ENCODE results near the gene VASP.

VASP gene

DNA sequence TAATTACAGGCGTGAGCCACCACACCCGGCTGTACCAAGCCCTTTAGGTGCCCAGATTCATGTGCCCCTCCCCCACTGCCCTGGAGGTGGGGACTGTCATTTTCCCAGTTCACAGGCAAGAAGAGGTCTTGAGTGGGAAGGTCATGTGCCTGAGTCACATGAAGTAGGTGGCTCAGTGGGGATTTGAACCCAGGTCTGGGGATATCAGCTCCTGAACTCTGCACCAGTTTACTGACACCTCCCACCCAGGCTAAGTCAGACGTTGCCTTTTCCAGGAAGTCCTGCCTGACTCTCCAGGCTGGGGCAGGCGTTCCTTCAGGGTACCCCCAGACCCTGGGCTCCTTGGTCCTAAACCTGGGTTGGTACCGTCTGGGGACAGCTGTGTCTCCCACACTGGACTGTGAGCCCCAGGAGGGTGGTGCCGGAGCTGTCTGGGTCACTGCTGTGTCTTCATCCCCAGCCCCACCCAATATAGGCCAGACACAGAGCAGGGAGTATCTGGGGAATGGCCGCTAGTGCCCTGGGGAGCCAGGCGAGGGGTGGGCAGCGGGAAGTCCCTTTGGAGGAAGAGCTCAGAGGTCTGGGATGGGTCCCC is 8.6 kb downstream of the VASP start:
- no peak for DNase-seq (ENCODE audit: low spot score)

GRCh38 chr19:45517238-45517637 is 10.0 kb downstream of the VASP start:
- DNase-seq (ENCODE audit: low spot score) = no peak

DNA sequence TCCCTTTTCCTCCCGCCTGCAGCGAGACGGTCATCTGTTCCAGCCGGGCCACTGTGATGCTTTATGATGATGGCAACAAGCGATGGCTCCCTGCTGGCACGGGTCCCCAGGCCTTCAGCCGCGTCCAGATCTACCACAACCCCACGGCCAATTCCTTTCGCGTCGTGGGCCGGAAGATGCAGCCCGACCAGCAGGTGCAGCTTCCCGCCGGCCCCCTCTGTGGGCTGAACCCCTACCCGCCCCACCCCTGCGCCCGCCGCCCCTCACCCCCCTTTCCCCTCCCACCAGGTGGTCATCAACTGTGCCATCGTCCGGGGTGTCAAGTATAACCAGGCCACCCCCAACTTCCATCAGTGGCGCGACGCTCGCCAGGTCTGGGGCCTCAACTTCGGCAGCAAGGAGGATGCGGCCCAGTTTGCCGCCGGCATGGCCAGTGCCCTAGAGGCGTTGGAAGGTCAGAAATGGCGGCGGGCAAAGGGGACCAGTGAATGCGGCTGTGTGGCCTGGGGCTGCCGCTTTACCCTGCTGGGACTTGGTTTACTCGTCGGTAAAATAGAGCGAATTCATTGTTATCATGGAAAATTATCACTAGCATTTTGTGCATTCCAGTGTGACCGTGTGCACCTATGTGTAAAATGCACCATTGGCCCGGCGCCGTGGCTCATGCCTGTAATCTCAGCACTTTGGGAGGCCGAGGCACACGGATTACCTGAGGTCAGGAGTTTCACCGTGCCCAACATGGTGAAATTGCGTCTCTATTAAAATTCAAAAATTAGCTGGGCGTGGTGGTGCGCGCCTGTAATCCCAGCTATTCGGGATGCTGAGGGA is 10.6 kb downstream of the VASP start:
- no peak for DNase-seq (ENCODE audit: low spot score)

DNA sequence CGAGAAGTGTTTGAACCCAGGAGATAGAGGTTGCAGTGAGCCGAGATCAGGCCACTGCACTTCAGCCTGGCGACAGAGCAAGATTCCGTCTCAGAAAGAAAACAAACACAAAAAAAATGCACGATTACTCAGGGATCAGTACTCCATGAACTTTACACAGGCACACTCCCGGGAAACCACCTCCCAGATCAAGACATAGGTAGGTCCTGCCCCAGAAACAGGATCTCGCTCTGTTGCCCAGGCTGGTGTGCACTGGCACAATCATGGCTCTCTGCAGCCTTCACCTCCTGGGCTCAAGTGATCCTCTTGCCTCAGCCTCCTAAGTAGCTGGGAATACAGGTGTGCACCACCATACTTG is 11.2 kb downstream of the VASP start:
- DNase-seq (ENCODE audit: low spot score) = no peak

DNA sequence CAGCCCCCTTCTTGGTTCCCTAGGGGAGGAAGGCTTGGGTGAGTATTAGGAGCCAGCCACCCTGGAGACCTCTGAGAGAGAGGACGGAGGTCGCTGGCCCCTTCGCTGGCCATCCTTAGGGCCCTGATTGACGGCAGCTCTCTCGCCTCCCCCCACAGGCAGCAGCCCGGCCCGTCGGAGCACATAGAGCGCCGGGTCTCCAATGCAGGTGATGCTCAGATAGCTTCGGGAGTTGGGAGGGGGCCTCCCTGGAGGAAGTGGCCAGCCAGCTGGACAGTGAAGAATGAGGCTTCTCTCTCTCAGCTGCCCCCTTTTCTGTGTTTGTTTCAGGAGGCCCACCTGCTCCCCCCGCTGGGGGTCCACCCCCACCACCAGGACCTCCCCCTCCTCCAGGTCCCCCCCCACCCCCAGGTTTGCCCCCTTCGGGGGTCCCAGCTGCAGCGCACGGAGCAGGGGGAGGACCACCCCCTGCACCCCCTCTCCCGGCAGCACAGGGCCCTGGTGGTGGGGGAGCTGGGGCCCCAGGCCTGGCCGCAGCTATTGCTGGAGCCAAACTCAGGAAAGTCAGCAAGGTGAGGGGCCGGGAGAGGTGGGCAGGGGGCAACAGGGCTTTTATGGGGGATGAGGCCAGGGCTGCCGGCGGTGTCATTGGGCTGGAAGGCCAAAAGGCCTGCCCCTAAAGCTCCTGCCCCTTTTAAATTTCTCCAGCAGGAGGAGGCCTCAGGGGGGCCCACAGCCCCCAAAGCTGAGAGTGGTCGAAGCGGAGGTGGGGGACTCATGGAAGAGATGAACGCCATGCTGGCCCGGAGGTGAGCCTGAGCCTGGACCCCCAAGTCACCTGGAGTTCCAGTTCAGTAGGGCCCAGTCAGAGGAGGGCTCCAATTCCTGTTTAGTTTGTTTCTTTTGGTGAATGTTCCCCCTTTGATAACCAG is 15.0 kb downstream of the VASP start:
- no peak for DNase-seq (ENCODE audit: low spot score)

DNA sequence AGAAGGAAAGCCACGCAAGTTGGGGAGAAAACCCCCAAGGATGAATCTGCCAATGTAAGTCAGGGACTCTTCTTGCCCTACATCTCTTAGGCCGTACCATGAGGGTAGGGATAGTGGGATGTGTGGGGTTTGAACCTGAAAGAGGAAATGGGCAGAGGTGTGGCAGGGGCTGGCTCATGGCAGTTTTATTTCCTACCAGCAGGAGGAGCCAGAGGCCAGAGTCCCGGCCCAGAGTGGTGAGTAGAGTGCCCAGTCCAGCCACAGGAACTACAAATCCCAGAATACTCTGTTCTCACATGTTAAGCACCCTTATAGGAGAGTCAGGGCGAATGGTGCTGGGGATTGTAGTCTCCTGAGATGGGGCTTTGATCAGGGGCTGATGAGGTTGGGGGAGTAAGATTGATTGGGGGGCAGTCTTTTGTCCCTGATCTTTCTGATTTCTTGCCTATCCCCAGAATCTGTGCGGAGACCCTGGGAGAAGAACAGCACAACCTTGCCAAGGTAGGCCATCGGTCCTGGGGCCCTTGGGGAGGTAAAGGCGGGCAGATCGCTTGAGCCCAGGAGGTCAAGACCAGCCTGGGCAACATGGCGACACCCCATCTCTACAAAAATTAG is 16.5 kb downstream of the VASP start:
- DNase-seq (ENCODE audit: low spot score) = peak; percentile 82

- DNase-seq (ENCODE audit: low spot score) = no peak
Measured at GRCh38 chr19:45524575-45525129, 17.4 kb downstream of the VASP start.

DNA sequence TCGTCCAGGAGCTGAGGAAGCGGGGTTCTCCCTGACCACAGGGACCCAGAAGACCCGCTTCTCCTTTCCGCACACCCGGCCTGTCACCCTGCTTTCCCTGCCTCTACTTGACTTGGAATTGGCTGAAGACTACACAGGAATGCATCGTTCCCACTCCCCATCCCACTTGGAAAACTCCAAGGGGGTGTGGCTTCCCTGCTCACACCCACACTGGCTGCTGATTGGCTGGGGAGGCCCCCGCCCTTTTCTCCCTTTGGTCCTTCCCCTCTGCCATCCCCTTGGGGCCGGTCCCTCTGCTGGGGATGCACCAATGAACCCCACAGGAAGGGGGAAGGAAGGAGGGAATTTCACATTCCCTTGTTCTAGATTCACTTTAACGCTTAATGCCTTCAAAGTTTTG is 18.9 kb downstream of the VASP start:
- DNase-seq (ENCODE audit: low spot score) = no peak

- DNase-seq (ENCODE audit: low spot score) = no peak
Measured at GRCh38 chr19:45526971-45527370, 19.7 kb downstream of the VASP start.

DNA sequence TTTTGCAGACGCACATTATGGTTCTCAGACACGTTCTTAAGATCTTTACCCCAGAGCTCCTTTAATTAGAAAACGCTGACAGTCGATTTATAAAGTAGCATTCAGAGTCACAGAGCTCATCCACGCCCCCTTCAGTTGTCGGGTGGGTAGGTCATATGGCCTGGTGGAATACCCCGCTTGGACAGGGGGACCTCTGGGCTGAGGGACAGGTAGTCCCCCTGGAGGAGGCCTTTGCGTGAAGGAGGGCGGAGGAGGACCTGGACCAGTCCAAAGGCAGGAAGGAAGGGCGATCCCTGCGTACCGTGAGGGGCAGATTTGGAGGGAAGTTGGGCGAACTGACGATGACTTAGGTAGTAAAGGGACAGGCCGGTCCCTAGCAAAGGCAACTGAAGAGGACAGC is 20.5 kb downstream of the VASP start:
- no peak for DNase-seq (ENCODE audit: low spot score)

GRCh38 chr19:45528149-45528743 is 21.0 kb downstream of the VASP start:
- DNase-seq (ENCODE audit: low spot score) = no peak

- no peak for DNase-seq (ENCODE audit: low spot score)
Measured at GRCh38 chr19:45528744-45529419, 21.6 kb downstream of the VASP start.

GRCh38 chr19:45529420-45529785 is 22.1 kb downstream of the VASP start:
- no peak for DNase-seq (ENCODE audit: low spot score)

DNA sequence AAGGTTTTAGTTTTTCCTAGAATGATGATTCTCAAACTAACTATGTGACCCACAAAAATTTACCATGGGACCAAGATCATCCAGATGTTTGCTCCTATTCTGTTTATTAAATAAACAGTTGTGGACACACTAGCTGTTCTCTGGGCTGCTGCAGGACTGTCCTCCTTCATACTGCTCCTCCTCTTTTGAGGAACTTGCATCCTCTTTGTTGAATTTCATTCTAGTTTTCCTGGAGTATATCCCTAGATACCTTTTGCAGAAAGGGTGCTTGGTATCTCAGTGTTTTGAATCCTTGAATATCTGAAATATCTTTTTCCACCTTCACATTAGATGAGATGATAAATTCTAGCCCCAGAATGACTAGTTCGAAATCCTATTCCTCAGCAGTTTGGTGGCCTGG is 24.1 kb downstream of the VASP start:
- no peak for DNase-seq (ENCODE audit: low spot score)

GRCh38 chr19:45539459-45539858 is 32.2 kb downstream of the VASP start:
- no peak for DNase-seq (ENCODE audit: low spot score)

DNA sequence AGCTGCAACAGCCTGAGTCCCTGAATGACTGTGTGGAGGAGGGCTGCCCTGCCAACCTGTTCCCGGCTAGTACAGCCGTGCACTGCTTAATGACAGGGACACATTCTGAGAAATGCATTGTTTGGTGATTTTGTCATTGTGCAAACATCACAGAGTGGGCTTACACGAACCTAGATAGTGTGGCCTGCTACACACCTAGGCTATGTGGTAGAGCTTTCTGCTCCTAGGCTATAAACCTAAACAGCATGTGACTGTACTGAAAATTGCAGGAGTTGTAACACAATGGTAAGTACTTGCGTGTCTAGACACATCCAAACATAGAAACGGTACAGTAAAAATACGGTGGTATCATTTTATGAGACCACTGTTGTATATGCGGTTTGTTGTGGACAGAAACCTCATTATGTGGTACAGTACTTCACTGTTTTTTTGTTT is 35.0 kb downstream of the VASP start:
- DNase-seq (ENCODE audit: low spot score) = no peak

- DNase-seq (ENCODE audit: low spot score) = no peak
Measured at GRCh38 chr19:45547211-45547770, 40.0 kb downstream of the VASP start.

DNA sequence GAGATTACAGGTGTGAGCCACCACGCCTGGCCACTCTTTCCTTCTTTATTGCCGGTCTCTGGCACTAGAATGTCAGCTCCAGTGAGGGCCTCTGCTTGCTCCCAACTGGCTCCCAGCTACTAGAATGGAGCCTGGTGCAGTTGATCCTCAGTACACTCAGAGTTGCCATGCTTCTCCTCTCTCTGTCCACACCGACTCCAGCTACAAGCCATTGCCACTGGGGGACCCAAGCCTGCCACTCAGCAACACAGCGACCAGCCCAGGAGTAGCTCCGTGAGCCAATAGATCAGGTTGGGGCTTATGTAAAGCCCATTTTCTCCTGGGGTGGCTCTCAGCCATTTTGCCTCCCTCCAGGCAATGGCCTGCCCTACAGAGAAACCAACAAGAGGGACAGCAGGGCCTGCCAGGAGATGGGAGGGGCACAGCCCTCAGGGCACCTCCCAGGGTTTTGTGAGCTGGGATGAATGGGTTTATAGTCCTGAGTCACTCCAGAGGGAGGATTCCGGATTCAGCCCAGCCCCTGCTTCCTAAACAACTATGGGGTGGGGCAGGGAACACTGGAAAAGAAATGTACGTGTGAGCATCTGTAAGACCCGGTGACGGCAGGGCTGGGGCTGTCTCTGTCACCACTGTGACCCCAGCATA is 40.8 kb downstream of the VASP start:
- DNase-seq (ENCODE audit: low spot score) = no peak

GRCh38 chr19:45553464-45553863 is 46.2 kb downstream of the VASP start:
- no peak for DNase-seq (ENCODE audit: low spot score)

- no peak for DNase-seq (ENCODE audit: low spot score)
Measured at GRCh38 chr19:45554481-45554880, 47.2 kb downstream of the VASP start.

Measured in CD4-positive, alpha-beta T cell treated with Interleukin-15 for 4 hours (primary cell).